Sigmoid colon (tissue), 4 donors: Measurements from ENCODE around the gene OBI1.

Experiments used
- EP300 ChIP-seq, 4 donors: sonication (generic); formaldehyde crosslinking; IDR thresholded peaks; one replicate each; pipeline ENCODE4 v1.6.1; 2017; ENCODE audit warnings: antibody characterized with exemption in 4 of 4
- POLR2A ChIP-seq, 2 donors: fragments of 450-650 bp; IDR thresholded peaks; one replicate each; pipeline ENCODE4 v1.6.1; 2016; ENCODE audit warnings: antibody characterized with exemption in 2 of 2, mild to moderate bottlenecking in 2 of 2, moderate library complexity in 2 of 2
- POLR2AphosphoS5 ChIP-seq, 4 donors: sonication (generic); formaldehyde crosslinking; IDR thresholded peaks; one replicate each; pipeline ENCODE4 v1.6.1; 2017; ENCODE audit warnings: antibody characterized with exemption in 4 of 4
- TF ChIP-seq, protein P1 (sequence below), 4 experiments: fragments of 450-650 bp in 3 of 4; fragments of 200-600 bp in 1 of 4; IDR thresholded peaks; one replicate each; pipeline ENCODE4 v1.5.1; 2016 to 2019; ENCODE audit warnings: antibody characterized with exemption in 4 of 4, mild to moderate bottlenecking in 3 of 4, moderate library complexity in 2 of 4

DNA sequence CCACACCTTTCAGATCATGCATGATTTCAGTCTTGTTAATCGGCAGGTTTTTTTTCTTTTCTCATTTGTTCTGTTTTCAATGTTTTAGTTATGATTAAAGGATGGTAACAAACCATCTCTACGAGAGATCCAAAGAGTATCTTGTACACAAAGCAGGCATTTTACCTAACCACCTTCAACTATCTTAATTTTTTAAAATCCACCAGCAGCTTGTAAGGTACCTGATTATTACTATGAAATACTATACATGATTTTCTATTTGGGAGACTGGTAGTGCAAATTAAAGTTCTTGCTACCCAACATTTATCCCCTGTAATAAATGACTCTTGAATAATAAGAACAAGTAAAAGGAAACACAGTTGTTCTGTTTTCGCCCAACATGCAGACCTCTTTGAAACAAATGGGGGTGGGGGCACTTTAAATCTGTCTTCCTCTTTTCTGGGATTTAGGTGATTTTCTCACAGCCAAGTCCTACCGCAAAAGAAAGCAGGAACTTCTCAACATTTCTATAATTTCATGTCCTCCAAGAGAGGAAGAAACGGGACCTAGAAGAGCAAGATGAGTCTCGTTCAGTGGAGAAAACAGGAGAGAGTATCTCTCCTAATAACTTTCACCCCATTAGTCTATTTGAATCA lies 59.2 kb downstream of the OBI1 start:
- TF ChIP-seq POLR2A (IDR thresholded peaks at IDR 0.05), result no peak
- TF ChIP-seq, protein P1, sequence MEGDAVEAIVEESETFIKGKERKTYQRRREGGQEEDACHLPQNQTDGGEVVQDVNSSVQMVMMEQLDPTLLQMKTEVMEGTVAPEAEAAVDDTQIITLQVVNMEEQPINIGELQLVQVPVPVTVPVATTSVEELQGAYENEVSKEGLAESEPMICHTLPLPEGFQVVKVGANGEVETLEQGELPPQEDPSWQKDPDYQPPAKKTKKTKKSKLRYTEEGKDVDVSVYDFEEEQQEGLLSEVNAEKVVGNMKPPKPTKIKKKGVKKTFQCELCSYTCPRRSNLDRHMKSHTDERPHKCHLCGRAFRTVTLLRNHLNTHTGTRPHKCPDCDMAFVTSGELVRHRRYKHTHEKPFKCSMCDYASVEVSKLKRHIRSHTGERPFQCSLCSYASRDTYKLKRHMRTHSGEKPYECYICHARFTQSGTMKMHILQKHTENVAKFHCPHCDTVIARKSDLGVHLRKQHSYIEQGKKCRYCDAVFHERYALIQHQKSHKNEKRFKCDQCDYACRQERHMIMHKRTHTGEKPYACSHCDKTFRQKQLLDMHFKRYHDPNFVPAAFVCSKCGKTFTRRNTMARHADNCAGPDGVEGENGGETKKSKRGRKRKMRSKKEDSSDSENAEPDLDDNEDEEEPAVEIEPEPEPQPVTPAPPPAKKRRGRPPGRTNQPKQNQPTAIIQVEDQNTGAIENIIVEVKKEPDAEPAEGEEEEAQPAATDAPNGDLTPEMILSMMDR (IDR thresholded peaks at IDR 0.05), result no peak
- no peak for TF ChIP-seq POLR2AphosphoS5 (IDR thresholded peaks at IDR 0.05)
- no peak for TF ChIP-seq EP300 (IDR thresholded peaks at IDR 0.05)
